BE2C (cell line): Measurements from ENCODE around the gene GNAI1.

Experiments used
- DNase-seq: peaks from one replicate; pipeline ENCODE4 v3.0.0-alpha.2; 2020
- H3K27me3 ChIP-seq: fragments of 250-450 bp; sonication (Bioruptor Pico); 2 replicates; pipeline ENCODE4 v1.5.1; 2020; ENCODE audit warnings: mild to moderate bottlenecking
- H3K36me3 ChIP-seq: fragments of 250-450 bp; sonication (Bioruptor Pico); 2 replicates; pipeline ENCODE4 v1.5.1; 2020; ENCODE audit warnings: mild to moderate bottlenecking
- H3K4me1 ChIP-seq: fragments of 250-450 bp; sonication (Bioruptor Pico); 2 replicates; pipeline ENCODE4 v1.5.1; 2020
- H3K4me3 ChIP-seq: 2 replicates; pipeline ENCODE4 v1.5.1; 2011; ENCODE audit warnings: low read depth, low read length
- H3K9me3 ChIP-seq: fragments of 250-450 bp; sonication (Bioruptor Pico); 2 replicates; pipeline ENCODE4 v1.5.1; 2020
- CTCF ChIP-seq: IDR thresholded peaks from 2 replicates; pipeline ENCODE4 v1.5.1; 2012; ENCODE audit warnings: mild to moderate bottlenecking, low read depth, low read length

Gene GNAI1

DNA sequence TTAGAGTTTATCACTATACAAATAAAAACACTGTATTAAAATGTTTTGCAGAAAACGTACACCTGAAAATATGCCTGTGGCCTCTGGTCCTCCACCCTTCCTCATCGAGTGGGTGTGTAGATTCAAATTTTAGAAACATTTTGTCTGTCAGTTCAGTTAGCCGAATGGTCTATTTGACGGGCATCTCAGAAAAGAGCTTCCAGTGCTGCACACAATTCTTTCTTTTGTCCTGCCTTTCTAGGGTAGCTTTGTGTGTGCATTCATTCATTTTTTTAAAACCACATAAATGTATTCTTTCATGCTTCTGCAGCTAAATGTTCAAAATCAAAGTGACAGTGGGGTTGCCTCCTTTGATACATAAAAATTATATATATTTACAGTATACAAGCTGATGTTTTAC, 46.8 kb downstream of the GNAI1 start:
- DNase-seq = no peak

GRCh38 chr7:80182630-80183276, 48.1 kb downstream of the GNAI1 start:
- Histone ChIP-seq H3K4me1 (peaks cover 9% of the 10 kb centered on the region), H3K9me3 (no peaks in the 10 kb centered on the region), H3K4me3 (no peak overlapping the region), H3K27me3 (no peaks in the 10 kb centered on the region), H3K36me3 (no peaks in the 10 kb centered on the region)
- TF ChIP-seq CTCF = no peak
- DNase-seq = no peak

More for the DNA sequence above, 46.8 kb downstream of the GNAI1 start:
- no peaks in the 10 kb centered on the region for H3K36me3 ChIP-seq
- no peaks in the 10 kb centered on the region for H3K4me1 ChIP-seq
- no peak for TF ChIP-seq CTCF
- no peaks in the 10 kb centered on the region for H3K27me3 ChIP-seq
- H3K4me3 ChIP-seq = no peak overlapping the region
- H3K9me3 ChIP-seq = no peaks in the 10 kb centered on the region

DNA sequence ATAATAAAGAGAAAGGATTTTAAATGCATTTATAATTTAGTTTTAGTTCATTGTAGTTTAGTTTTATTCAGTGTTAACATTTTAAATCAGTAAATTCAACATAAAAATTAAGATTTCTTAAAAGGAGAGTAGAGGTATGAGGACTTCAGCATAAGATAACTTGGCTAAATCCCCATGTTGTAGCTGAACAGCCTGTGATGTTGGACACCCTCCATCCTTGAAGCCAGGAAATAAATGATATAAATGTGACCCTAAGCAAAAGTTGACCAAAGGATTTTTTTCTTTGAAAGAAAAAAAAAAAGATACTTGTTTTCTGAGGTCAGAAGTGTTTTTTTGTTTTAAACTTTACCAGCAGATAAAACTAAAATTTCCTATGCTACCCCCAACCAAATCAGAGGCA, 48.7 kb downstream of the GNAI1 start:
- H3K9me3 ChIP-seq = no peaks in the 10 kb centered on the region
- no peak overlapping the region for H3K4me3 ChIP-seq
- TF ChIP-seq CTCF = no peak
- H3K36me3 ChIP-seq = no peaks in the 10 kb centered on the region
- no peak for DNase-seq
- H3K4me1 ChIP-seq = peaks cover 9% of the 10 kb centered on the region
- no peaks in the 10 kb centered on the region for H3K27me3 ChIP-seq

DNA sequence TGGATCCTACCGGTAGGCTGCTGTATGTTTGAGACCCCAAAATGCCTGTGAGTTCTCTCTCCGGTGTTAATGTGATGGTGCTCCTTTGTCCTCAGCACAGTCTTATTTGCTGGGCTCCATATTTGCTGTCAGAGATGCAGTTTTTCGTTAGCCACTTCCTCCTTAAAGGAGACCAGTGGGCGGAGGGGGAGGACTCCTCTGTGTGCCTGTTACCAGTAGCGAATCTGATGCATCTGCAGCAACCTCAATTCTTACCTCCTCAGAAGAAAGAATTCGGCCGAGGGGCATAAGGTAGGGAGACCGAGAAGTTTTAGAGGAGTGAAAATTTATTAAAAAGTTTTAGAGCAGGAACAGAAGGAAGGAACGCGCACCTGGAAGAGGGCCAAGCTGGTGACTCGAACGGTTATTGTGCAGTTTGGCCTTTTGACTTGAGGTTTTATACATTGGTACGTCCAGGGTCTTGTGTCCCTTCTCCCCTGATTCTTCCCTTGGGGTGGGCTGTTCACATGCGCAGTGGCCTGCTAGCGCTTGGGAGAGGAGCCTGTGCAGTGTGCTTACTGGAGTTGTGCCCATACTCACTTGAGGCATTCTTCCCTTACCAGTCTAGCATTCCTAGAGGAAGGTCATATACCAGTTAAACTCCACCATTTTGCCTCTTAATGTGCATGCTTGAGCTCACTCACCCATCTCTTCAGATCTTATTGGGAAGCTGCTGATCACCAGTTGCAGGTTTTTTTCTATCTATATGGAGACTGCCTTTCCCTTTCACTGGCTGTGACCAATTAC, 49.5 kb downstream of the GNAI1 start:
- Histone ChIP-seq H3K4me3 (no peak overlapping the region), H3K36me3 (no peaks in the 10 kb centered on the region), H3K9me3 (no peaks in the 10 kb centered on the region), H3K27me3 (no peaks in the 10 kb centered on the region), H3K4me1 (peaks cover 9% of the 10 kb centered on the region)
- no peak for TF ChIP-seq CTCF
- no peak for DNase-seq

- Histone ChIP-seq H3K4me3 (no peak overlapping the region), H3K9me3 (no peaks in the 10 kb centered on the region), H3K36me3 (no peaks in the 10 kb centered on the region), H3K4me1 (peaks cover 9% of the 10 kb centered on the region), H3K27me3 (no peaks in the 10 kb centered on the region)
- no peak for DNase-seq
- TF ChIP-seq CTCF = no peak
Measured at GRCh38 chr7:80184693-80185092, 50.1 kb downstream of the GNAI1 start.

DNA sequence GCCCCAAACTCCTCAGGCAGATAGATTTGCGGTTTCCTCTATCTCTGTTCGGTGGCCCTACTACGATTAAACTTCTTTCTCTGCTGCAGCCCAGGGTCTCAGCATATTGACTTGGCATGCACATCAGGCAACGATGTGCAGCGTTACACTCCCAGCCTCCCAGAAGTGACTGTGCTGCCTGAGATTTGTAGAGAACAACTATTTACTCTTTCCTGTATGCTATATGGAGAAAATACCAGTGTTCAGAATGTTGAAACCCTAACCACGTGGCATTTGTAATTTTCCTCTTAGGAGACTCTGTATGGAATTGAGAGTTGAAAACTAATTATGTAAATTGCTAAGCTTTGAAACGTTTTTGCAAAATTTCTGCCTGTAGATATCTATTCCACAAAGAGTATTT, 50.9 kb downstream of the GNAI1 start:
- peaks cover 9% of the 10 kb centered on the region for H3K4me1 ChIP-seq
- H3K36me3 ChIP-seq = no peaks in the 10 kb centered on the region
- no peaks in the 10 kb centered on the region for H3K9me3 ChIP-seq
- TF ChIP-seq CTCF = no peak
- no peak overlapping the region for H3K4me3 ChIP-seq
- no peaks in the 10 kb centered on the region for H3K27me3 ChIP-seq
- DNase-seq = no peak
